Panc1 (cell line): ENCODE data around the gene GATM. TPM values are rescaled to one million over a fixed set of nuclear protein-coding genes. Genes with fewer than 3 reads are reported as not detected.
A peak's percentile ranks its signal among the peaks of the same experiment; 100 is the strongest.

Experiments used
- ATAC-seq: fragments of 200-7000 bp; cut with Tn5 transposase; 2 replicates; pipeline ENCODE4 v1.9.1; 2020; ENCODE audit warnings: mild to moderate bottlenecking, moderate library complexity
- BruUV-seq: library from RNA; stranded (reverse); fragments of 400-500 nt; replicated peaks from 2 replicates; lab custom pipeline; 2021; lab: Mats Ljungman, UMichigan
- CTCF ChIA-PET: fragments of 300-600 bp; sonication (Branson Sonifier 250); formaldehyde crosslinking; loops from one replicate; lab custom pipeline; 2022; ENCODE audit warnings: antibody characterized with exemption; lab: Charles Lee
- POLR2A ChIA-PET: fragments of 300-600 bp; sonication (Branson Sonifier 250); formaldehyde crosslinking; loops from one replicate; lab custom pipeline; 2022; ENCODE audit warnings: antibody characterized with exemption; lab: Charles Lee
- DNase-seq: peaks from one replicate; pipeline ENCODE4 v3.0.0-alpha.2; 2010; ENCODE audit warnings: low read depth, low spot score
- H3K27ac ChIP-seq: 2 replicates; pipeline ENCODE4 v1.5.1; 2011; ENCODE audit warnings: mild to moderate bottlenecking, low read length, inconsistent platforms
- H3K27me3 ChIP-seq: fragments of 200-500 bp; sonication (Bioruptor generic); 2 replicates; pipeline ENCODE4 v1.6.0; 2014; ENCODE audit warnings: low read length, inconsistent platforms; ENCODE audit not compliant: control insufficient read depth, insufficient read depth
- H3K36me3 ChIP-seq: fragments of 200-500 bp; sonication (Bioruptor generic); 2 replicates; pipeline ENCODE4 v1.5.1; 2014; ENCODE audit warnings: inconsistent platforms, mild to moderate bottlenecking, low read length, moderate library complexity; ENCODE audit not compliant: control insufficient read depth, insufficient read depth
- H3K4me1 ChIP-seq: 2 replicates; pipeline ENCODE4 v1.5.1; 2011; ENCODE audit warnings: inconsistent platforms, mild to moderate bottlenecking, low read length, moderate library complexity; ENCODE audit not compliant: control insufficient read depth, insufficient read depth
- H3K4me3 ChIP-seq, 2 experiments: 2 replicates each; pipeline ENCODE4 v1.5.1; 2011 to 2012; ENCODE audit warnings: low read depth in 2 of 2, low read length in 2 of 2, mild to moderate bottlenecking in 2 of 2, inconsistent platforms in 1 of 2, moderate library complexity in 1 of 2
- H3K9me3 ChIP-seq: fragments of 200-500 bp; sonication (Bioruptor generic); 2 replicates; pipeline ENCODE4 v1.5.1; 2014; ENCODE audit warnings: low read depth, mild to moderate bottlenecking, inconsistent platforms, low read length, moderate library complexity; ENCODE audit not compliant: control insufficient read depth, insufficient read depth
- CTCF ChIP-seq: fragments of 450-650 bp; IDR thresholded peaks from 2 replicates; pipeline ENCODE4 v1.5.1; 2017; ENCODE audit warnings: mild to moderate bottlenecking
- POLR2AphosphoS5 ChIP-seq: IDR thresholded peaks from 2 replicates; pipeline ENCODE4 v1.6.1; 2012; ENCODE audit warnings: mild to moderate bottlenecking, low read depth, low read length, moderate library complexity
- SIN3A ChIP-seq: IDR thresholded peaks from 2 replicates; pipeline ENCODE4 v1.6.1; 2012; ENCODE audit warnings: low read depth, mild to moderate bottlenecking, low read length, moderate library complexity, borderline replicate concordance; ENCODE audit not compliant: insufficient read depth
- TCF7L2 ChIP-seq: IDR thresholded peaks from 2 replicates; pipeline ENCODE4 v1.6.1; 2011; ENCODE audit warnings: mild to moderate bottlenecking, low read depth, low read length, inconsistent platforms
- in situ Hi-C: cut with HindIII; loops from 2 replicates; pipeline ENCODE4 v1.10.0; 2016; ENCODE audit warnings: low sequenced_read_pairs, low pct_unique_long_range_greater_than_20kb
- intact Hi-C: fragments of 100-400 bp; cut with micrococcal nuclease; formaldehyde crosslinking; loops from one replicate; pipeline ENCODE4 v1.10.0; 2022; ENCODE audit not compliant: unreplicated experiment
- total RNA-seq: library from RNA; stranded (reverse); gene quantifications from one replicate; pipeline ENCODE4 v1.2.1, GENCODE V29; 2021; ENCODE audit not compliant: unreplicated experiment
- TF ChIP-seq, protein P1 (sequence below), 2 experiments: IDR thresholded peaks; 2 replicates each; pipeline ENCODE4 v1.6.1; 2011 to 2012; ENCODE audit warnings: low read depth in 2 of 2, control low read depth in 1 of 2, low read length in 1 of 2, mild to moderate bottlenecking in 1 of 2, moderate library complexity in 1 of 2; ENCODE audit not compliant: insufficient read depth in 1 of 2

Gene GATM
- total RNA-seq, 1 experiment from 2014 or later: 7.6 TPM

DNA sequence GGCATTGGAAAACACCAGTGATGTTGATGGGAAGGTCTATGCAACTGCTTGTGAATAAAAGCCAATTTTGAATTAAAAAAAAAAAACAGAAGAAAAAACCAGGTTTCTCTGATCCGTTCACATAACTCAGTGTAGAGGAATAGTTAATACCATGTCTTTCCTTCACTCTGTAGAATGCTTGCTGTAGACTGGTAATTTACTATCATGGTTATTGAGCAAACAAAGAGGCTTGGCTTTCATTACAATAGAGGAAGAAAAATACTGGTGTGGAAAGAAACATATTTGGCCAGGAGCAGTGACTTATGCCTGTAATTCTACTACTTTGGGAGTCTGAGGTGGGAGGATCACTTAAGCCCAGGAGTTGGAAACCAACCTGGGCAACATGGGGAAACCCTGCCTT lies 41.1 kb downstream of the GATM start:
- Histone ChIP-seq H3K9me3 (no peaks in the 10 kb centered on the region), H3K36me3 (no peaks in the 10 kb centered on the region), H3K4me3 (no peak overlapping the region), H3K27me3 (no peaks in the 10 kb centered on the region; the same call in 1 of the 2 replicates), H3K27ac (no peak overlapping the region), H3K4me1 (no peaks in the 10 kb centered on the region)
- no peak for ATAC-seq
- no TSS peak for BruUV-seq
- ChIA-PET POLR2A (no interaction called here), CTCF (no interaction called here)
- TF ChIP-seq, protein P1, sequence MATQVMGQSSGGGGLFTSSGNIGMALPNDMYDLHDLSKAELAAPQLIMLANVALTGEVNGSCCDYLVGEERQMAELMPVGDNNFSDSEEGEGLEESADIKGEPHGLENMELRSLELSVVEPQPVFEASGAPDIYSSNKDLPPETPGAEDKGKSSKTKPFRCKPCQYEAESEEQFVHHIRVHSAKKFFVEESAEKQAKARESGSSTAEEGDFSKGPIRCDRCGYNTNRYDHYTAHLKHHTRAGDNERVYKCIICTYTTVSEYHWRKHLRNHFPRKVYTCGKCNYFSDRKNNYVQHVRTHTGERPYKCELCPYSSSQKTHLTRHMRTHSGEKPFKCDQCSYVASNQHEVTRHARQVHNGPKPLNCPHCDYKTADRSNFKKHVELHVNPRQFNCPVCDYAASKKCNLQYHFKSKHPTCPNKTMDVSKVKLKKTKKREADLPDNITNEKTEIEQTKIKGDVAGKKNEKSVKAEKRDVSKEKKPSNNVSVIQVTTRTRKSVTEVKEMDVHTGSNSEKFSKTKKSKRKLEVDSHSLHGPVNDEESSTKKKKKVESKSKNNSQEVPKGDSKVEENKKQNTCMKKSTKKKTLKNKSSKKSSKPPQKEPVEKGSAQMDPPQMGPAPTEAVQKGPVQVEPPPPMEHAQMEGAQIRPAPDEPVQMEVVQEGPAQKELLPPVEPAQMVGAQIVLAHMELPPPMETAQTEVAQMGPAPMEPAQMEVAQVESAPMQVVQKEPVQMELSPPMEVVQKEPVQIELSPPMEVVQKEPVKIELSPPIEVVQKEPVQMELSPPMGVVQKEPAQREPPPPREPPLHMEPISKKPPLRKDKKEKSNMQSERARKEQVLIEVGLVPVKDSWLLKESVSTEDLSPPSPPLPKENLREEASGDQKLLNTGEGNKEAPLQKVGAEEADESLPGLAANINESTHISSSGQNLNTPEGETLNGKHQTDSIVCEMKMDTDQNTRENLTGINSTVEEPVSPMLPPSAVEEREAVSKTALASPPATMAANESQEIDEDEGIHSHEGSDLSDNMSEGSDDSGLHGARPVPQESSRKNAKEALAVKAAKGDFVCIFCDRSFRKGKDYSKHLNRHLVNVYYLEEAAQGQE (IDR thresholded peaks at IDR 0.05; ENCODE audit: insufficient read depth in 1 of 2, low read depth in 2 of 2, low read length in 1 of 2): no peak
- in situ Hi-C loops (no loop called here), intact Hi-C loops (no loop called here)
- DNase-seq: no peak

DNA sequence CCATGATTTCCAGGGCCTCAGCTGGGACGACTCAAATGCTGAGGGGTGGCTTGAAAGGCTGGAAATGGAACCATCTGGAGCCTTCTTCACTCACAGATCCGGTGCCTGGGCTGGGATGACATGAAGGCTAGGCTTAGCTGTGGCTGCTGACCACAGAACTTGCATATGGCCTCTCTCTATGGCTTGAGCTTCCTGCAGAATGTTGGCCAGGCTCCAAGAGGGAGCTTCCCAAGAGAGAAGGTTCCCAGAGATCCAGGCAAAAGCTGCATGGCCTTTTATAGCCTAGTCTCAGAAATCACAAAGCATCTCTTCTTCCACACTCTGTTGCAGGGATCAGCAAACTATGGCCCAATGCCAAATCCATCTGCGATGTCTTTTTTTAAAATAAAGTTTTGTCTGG lies 44.8 kb downstream of the GATM start:
- in situ Hi-C loops: no loop called here
- no peak overlapping the region for H3K4me3 ChIP-seq

More for the DNA sequence above, 44.8 kb downstream of the GATM start:
- no peak for TF ChIP-seq TCF7L2
- no peak for TF ChIP-seq POLR2AphosphoS5
- TF ChIP-seq, protein P1 (IDR thresholded peaks at IDR 0.05; ENCODE audit: insufficient read depth in 1 of 2, low read depth in 2 of 2, low read length in 1 of 2): no peak
- TF ChIP-seq SIN3A: no peak
- TF ChIP-seq CTCF: no peak
- no peaks in the 10 kb centered on the region; the same call in 1 of the 2 replicates for H3K27me3 ChIP-seq
- ChIA-PET CTCF (no interaction called here), POLR2A (interaction anchor here (0.6 kb wide), 1 partner anchor 208 kb away, joined by 11 read pairs; no protein-coding TSS in a partner anchor)
- no peaks in the 10 kb centered on the region for H3K36me3 ChIP-seq
- H3K27ac ChIP-seq: no peak overlapping the region
- BruUV-seq: no TSS peak
- 0 out of 2 replicates have a peak, but pooled peaks have one; percentile 30 for ATAC-seq
- no peak for DNase-seq
- H3K9me3 ChIP-seq: no peaks in the 10 kb centered on the region
- intact Hi-C loops: no loop called here
- no peaks in the 10 kb centered on the region for H3K4me1 ChIP-seq
